Measurements from ENCODE around the gene GRB2. TPM values are rescaled to one million over a fixed set of nuclear protein-coding genes. Genes with fewer than 3 reads are reported as not detected.

The GRB2 gene
- total and polyA plus RNA-seq, 2 of the 8 experiments (the other 6 are each of a cell fraction or from before 2014, with no cell fraction given) = 44.2 to 101 TPM

DNA sequence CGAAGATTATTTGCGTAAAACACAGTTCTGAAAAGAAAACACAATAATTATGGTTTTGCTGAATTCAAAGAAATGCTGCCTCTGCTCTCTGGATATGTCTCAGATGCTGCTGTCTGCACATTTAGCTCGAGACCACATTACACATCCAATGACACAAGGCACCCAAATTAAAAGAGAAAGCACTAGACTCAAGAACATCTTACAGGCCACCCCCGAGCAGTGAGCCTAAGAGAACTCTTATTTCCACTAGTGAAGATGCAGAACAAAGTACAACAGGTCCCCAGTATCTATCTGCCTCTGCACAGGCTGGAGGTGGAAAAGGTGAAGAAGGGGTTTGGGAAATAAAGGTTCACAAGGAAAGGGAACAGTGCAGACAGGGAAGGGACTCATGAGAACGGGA, 33.5 kb downstream of the GRB2 start:
- FAIRE-seq = no peak
- POLR2A ChIA-PET (ENCODE audit: partially characterized antibody) = interaction anchor here (1.1 kb wide), 1 partner anchor 26 kb away, joined by 3 read pairs; no protein-coding TSS in a partner anchor
- H3K79me1 ChIP-seq (ENCODE audit: low read depth, low read length) = peaks cover 14% of the 10 kb centered on the region
- no peak for TF ChIP-seq ASH2L (IDR thresholded peaks at IDR 0.05; ENCODE audit: low read length)
- no peak for TF ChIP-seq ATF2 (IDR thresholded peaks at IDR 0.05; ENCODE audit: low read length)
- no peak for TF ChIP-seq BRCA1 (IDR thresholded peaks at IDR 0.05; ENCODE audit: low read depth, low read length)
- TF ChIP-seq, protein P1, sequence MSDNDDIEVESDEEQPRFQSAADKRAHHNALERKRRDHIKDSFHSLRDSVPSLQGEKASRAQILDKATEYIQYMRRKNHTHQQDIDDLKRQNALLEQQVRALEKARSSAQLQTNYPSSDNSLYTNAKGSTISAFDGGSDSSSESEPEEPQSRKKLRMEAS (IDR thresholded peaks at IDR 0.05) = no peak
- no peak for TF ChIP-seq TBP (IDR thresholded peaks at IDR 0.05; ENCODE audit: low read depth, low read length)
- no peak for TF ChIP-seq SUZ12 (IDR thresholded peaks at IDR 0.05; ENCODE audit: low read length)
- no peak for TF ChIP-seq YY1 (IDR thresholded peaks at IDR 0.05; ENCODE audit: low read depth, low read length)
- no peak for TF ChIP-seq PHF8 (conservative IDR thresholded peaks at IDR 0.05; ENCODE audit: low read depth, low read length)
- TF ChIP-seq TCF12 (IDR thresholded peaks at IDR 0.05; ENCODE audit: low read depth, low read length) = no peak
- TF ChIP-seq, protein P2, sequence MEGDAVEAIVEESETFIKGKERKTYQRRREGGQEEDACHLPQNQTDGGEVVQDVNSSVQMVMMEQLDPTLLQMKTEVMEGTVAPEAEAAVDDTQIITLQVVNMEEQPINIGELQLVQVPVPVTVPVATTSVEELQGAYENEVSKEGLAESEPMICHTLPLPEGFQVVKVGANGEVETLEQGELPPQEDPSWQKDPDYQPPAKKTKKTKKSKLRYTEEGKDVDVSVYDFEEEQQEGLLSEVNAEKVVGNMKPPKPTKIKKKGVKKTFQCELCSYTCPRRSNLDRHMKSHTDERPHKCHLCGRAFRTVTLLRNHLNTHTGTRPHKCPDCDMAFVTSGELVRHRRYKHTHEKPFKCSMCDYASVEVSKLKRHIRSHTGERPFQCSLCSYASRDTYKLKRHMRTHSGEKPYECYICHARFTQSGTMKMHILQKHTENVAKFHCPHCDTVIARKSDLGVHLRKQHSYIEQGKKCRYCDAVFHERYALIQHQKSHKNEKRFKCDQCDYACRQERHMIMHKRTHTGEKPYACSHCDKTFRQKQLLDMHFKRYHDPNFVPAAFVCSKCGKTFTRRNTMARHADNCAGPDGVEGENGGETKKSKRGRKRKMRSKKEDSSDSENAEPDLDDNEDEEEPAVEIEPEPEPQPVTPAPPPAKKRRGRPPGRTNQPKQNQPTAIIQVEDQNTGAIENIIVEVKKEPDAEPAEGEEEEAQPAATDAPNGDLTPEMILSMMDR (IDR thresholded peaks at IDR 0.05; ENCODE audit: control extremely low read depth in 1 of 3, insufficient read depth in 1 of 3, low read depth in 1 of 3, low read length in 3 of 3) = no peak

More for the DNA sequence above, 33.5 kb downstream of the GRB2 start:
- no peak overlapping the region for H3K4ac ChIP-seq (replicated peaks; ENCODE audit: insufficient read length, low read depth, low read length)
- no peak overlapping the region for H4K5ac ChIP-seq (ENCODE audit: insufficient read length, low read depth, low read length)
- H3K23ac ChIP-seq (ENCODE audit: insufficient read length) = no peak overlapping the region
- peaks cover 9 to 86% of the 10 kb centered on the region in 2 experiments for H3K79me2 ChIP-seq (ENCODE audit: control insufficient read depth in 1 of 2, insufficient read depth in 2 of 2, low read length in 2 of 2)
- peaks cover 7 to 24% of the 10 kb centered on the region in 2 experiments for H4K20me1 ChIP-seq (replicated peaks in 1 of 2; ENCODE audit: control insufficient read depth in 1 of 2, insufficient read depth in 2 of 2, low read length in 2 of 2)
- H3K27ac ChIP-seq (ENCODE audit: low read depth, low read length) = no peak overlapping the region
- no peak overlapping the region for H3K4me3 ChIP-seq (ENCODE audit: extremely low read depth in 1 of 4, insufficient read depth in 2 of 4, low read depth in 3 of 4, low read length in 4 of 4)
- H3K36me3 ChIP-seq (ENCODE audit: control insufficient read depth in 2 of 4, insufficient read depth in 4 of 4, low read length in 3 of 4) = no peaks in the 10 kb centered on the region; a peak in 1 of 8 replicates
- no peak overlapping the region for H3K4me2 ChIP-seq (ENCODE audit: insufficient read depth in 1 of 2, low read depth in 2 of 2, low read length in 2 of 2)
- H2BK12ac ChIP-seq (ENCODE audit: low read depth, low read length) = no peak overlapping the region
- H2AFZ ChIP-seq (ENCODE audit: low read length) = no peak overlapping the region
- no peak overlapping the region for H2BK15ac ChIP-seq (ENCODE audit: low read length)
- H3K23me2 ChIP-seq (ENCODE audit: low read depth, low read length) = no peaks in the 10 kb centered on the region
- no peak overlapping the region for H2BK20ac ChIP-seq (ENCODE audit: low read length)
- no peak overlapping the region for H2BK120ac ChIP-seq (replicated peaks; ENCODE audit: low read depth, low read length)
- no peak overlapping the region for H2BK5ac ChIP-seq (ENCODE audit: low read depth, low read length)
- no peak for DNase-seq (ENCODE audit: low read depth in 1 of 2, low spot score in 2 of 2)
- H4K8ac ChIP-seq (ENCODE audit: extremely low read depth, insufficient read depth, low read length) = no peak overlapping the region
- no peak overlapping the region for H4K91ac ChIP-seq (replicated peaks; ENCODE audit: insufficient read length, low read length)
- H3K18ac ChIP-seq (ENCODE audit: extremely low read depth, low read length) = no peak overlapping the region
- WGBS, 2 experiments (ENCODE audit: extremely low coverage in 1 of 2, insufficient coverage in 1 of 2, insufficient read length in 1 of 2, insufficient replicate concordance in 2 of 2, low coverage in 1 of 2, low lambda C conversion rate in 2 of 2, missing lambda C conversion rate in 1 of 2) = 86% methylated on average over 5 of the region's 5 CpGs; no CpG with 5 or more reads in 1 of the 2 experiments
- CTCF ChIA-PET (ENCODE audit: partially characterized antibody) = interaction anchor here (0.8 to 1.2 kb wide), 3 partner anchors 10 to 20 kb away, joined by 3 to 5 read pairs (median 3); no protein-coding TSS in a partner anchor
- H3K9ac ChIP-seq (replicated peaks in 1 of 4; ENCODE audit: extremely low read depth in 1 of 4, low read depth in 3 of 4, low read length in 3 of 4) = no peak overlapping the region
- H3K14ac ChIP-seq (ENCODE audit: insufficient read length) = no peak overlapping the region
- H3K4me1 ChIP-seq (replicated peaks in 1 of 4; ENCODE audit: control insufficient read depth in 3 of 4, insufficient read depth in 4 of 4, low read length in 3 of 4) = peaks cover 0 to 9% (median 3%) of the 10 kb centered on the region in 4 experiments; a peak in 4 of 7 replicates
- H2AK5ac ChIP-seq (ENCODE audit: low read depth, low read length) = no peak overlapping the region
- H3K27me3 ChIP-seq (replicated peaks in 1 of 4; ENCODE audit: control insufficient read depth in 3 of 4, extremely low read depth in 1 of 4, insufficient read depth in 3 of 4, low read length in 3 of 4) = no peaks in the 10 kb centered on the region
- no peak overlapping the region for H3K56ac ChIP-seq (replicated peaks; ENCODE audit: insufficient read length, low read depth, low read length)
- no peaks in the 10 kb centered on the region for H3K9me3 ChIP-seq (ENCODE audit: insufficient read depth in 2 of 2, low read depth in 1 of 2, low read length in 1 of 2)

Data from H1 (cell line).